22Rv1 (cell line): ENCODE results near the gene NR1D2.
"Not testable (repeated sequence)": the region's sequence is repeated elsewhere in the genome, so short reads cannot be mapped to it uniquely, and the experiment has no call there.

ENCODE experiments used
- H3K27ac ChIP-seq: fragments of 450-650 bp; 2 replicates; pipeline ENCODE4 v1.5.1; 2017
- CTCF ChIP-seq: fragments of 450-650 bp; IDR thresholded peaks from 2 replicates; pipeline ENCODE4 v1.5.1; 2017; ENCODE audit warnings: mild to moderate bottlenecking
- ZFX ChIP-seq: fragments of 450-650 bp; IDR thresholded peaks from 2 replicates; pipeline ENCODE4 v1.6.1; 2017; ENCODE audit warnings: antibody characterized with exemption, borderline replicate concordance

The NR1D2 gene

DNA sequence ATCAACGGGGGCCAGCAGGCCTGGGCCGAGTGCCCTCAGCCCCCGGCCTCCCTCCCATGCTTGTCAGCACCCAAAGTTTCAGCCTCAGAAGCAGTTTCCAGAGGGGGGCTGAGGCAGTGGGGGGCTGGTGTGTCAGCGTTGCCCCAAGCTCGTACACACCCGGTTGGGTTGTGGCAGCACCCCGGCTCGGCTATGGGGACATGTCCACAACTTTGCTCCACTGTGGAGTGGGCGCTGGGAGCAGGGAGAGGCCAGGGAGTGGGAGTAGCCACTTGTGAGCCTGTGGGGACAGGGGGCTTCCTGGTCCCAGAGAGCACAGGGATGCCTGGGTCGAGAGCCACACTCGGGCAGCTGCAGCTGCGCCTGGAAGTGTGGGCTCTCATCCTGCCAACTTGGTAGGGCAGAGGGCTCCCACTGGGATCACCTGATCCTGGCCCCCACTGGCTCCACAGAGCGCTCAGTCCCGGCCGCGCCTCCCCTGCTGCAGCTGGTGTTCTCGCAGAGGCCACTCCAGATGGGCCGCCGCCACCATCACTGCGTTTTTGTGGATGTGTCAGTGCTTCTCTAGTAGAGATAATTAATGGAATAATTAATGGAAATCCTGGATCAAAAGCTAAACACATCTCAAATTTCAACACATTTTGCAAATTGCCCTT, 75.1 kb downstream of the NR1D2 start:
- H3K27ac ChIP-seq, result no peak overlapping the region
- no peak for TF ChIP-seq CTCF

GRCh38 chr3:24023197-24023596, 78.1 kb downstream of the NR1D2 start:
- H3K27ac ChIP-seq, result no peak overlapping the region
- TF ChIP-seq CTCF (no peak), ZFX (no peak)

DNA sequence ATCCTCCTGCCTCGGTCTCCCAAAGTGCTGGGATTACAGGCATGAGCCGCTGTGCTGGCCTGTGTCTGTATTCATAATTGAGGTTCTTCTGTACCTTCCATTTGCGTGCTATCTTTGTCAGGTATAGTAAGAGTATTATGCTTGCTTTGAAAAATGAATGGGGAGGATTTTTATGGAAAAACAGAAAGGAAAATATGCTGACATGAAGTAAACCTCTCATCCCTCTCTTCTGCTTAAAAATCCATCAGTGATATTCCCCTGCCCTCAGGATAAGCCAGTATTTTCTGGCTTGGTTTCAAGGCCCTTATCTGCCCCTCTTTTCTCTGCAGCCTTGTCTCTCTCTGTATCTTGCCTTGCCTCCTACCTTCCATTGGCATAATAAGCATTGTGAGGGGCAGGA, 80.7 kb downstream of the NR1D2 start:
- no peak overlapping the region for H3K27ac ChIP-seq
- TF ChIP-seq ZFX, result no peak
- TF ChIP-seq CTCF, result no peak

DNA sequence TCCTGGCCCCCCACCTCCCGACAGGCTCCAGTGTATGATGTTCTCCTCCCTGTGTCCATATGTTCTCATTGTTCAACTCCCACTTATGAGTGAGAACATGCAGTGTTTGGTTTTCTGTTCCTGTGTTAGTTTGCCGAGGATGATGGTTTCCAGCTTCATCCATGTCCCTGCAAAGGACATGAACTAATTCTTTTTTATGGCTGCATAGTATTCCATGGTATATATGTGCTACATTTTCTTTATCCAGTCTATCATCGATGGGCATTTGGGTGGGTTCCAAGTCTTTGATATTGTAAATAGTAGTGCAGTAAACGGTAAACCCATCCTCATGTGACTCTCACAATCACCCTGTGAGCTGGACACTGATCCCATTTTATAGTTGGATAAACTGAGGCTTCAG, 81.6 kb downstream of the NR1D2 start:
- H3K27ac ChIP-seq, result not testable (repeated sequence)

GRCh38 chr3:24027946-24028345, 82.9 kb downstream of the NR1D2 start:
- no peak for TF ChIP-seq ZFX
- no peak for TF ChIP-seq CTCF

More at GRCh38 chr3:24027946-24028345, 82.9 kb downstream of the NR1D2 start:
- H3K27ac ChIP-seq, result no peak overlapping the region
